K562 (cell line): ENCODE results near the gene SLC44A1. TPM values are rescaled to one million over a fixed set of nuclear protein-coding genes. Genes with fewer than 3 reads are reported as not detected.
A peak's percentile ranks its signal among the peaks of the same experiment; 100 is the strongest.

Experiments used
- ATF7 ChIP-seq: fragments of 450-650 bp; IDR thresholded peaks from 2 replicates; pipeline ENCODE4 v1.7.1; 2014; ENCODE audit warnings: mild to moderate bottlenecking, moderate library complexity
- C11orf30 ChIP-seq: fragments of 450-650 bp; IDR thresholded peaks from 2 replicates; pipeline ENCODE4 v1.6.1; 2016; ENCODE audit warnings: low read depth, mild to moderate bottlenecking
- CEBPG ChIP-seq, 3 experiments: fragments of 200-800 bp in 1 of 3; sonication (Bioruptor generic) in 1 of 3; sonication (generic) in 1 of 3; formaldehyde crosslinking in 1 of 3; IDR thresholded peaks in 2 of 3; conservative IDR thresholded peaks in 1 of 3; 2 replicates each; pipeline versions ENCODE4 v1.6.1 to v1.8.0; 2016 to 2022; ENCODE audit warnings: missing compliant biosample characterization in 2 of 3, missing genetic modification characterization in 2 of 3, mild to moderate bottlenecking in 1 of 3, missing genetic modification reagents in 1 of 3
- DIDO1 ChIP-seq: fragments of 450-650 bp; IDR thresholded peaks from 2 replicates; pipeline ENCODE4 v1.6.1; 2016; ENCODE audit warnings: low read depth, missing biosample characterization, missing genetic modification characterization
- DLX4 ChIP-seq: fragments of 250-450 bp; sonication (Bioruptor Pico); IDR thresholded peaks from 2 replicates; pipeline ENCODE4 v1.6.1; 2021; ENCODE audit warnings: mild to moderate bottlenecking
- E4F1 ChIP-seq: fragments of 250-450 bp; sonication (Bioruptor Pico); IDR thresholded peaks from 2 replicates; pipeline ENCODE4 v1.5.0; 2021; ENCODE audit warnings: mild to moderate bottlenecking, borderline replicate concordance
- ETS1 ChIP-seq: conservative IDR thresholded peaks from 2 replicates; pipeline ENCODE4 v1.6.1; 2011; ENCODE audit warnings: low read depth, mild to moderate bottlenecking, low read length; ENCODE audit not compliant: control insufficient read depth
- GATAD2A ChIP-seq: fragments of 450-650 bp; IDR thresholded peaks from 2 replicates; pipeline ENCODE4 v1.6.1; 2017
- HDAC6 ChIP-seq: IDR thresholded peaks from 2 replicates; pipeline ENCODE4 v1.6.1; 2012; ENCODE audit warnings: low read depth, mild to moderate bottlenecking, control low read depth, inconsistent platforms, low read length, moderate library complexity
- HDGF ChIP-seq: fragments of 450-650 bp; IDR thresholded peaks from 2 replicates; pipeline ENCODE4 v1.6.1; 2016
- MBD2 ChIP-seq: sonication (generic); IDR thresholded peaks from 2 replicates; pipeline ENCODE4 v1.6.1; 2016; ENCODE audit warnings: low read depth, borderline replicate concordance
- NBN ChIP-seq: fragments of 450-650 bp; IDR thresholded peaks from 2 replicates; pipeline ENCODE4 v1.6.1; 2016; ENCODE audit warnings: low read depth, mild to moderate bottlenecking
- NFIC ChIP-seq: fragments of 450-650 bp; IDR thresholded peaks from 2 replicates; pipeline ENCODE4 v1.6.1; 2017; ENCODE audit warnings: mild to moderate bottlenecking, inconsistent platforms
- PHB2 ChIP-seq: fragments of 450-650 bp; IDR thresholded peaks from 2 replicates; pipeline ENCODE4 v1.6.1; 2017; ENCODE audit warnings: low read depth
- POU5F1 ChIP-seq: fragments of 150-350 bp; IDR thresholded peaks from 2 replicates; pipeline ENCODE4 v1.6.1; 2014; ENCODE audit warnings: borderline replicate concordance, low read length, low read depth, mild to moderate bottlenecking; ENCODE audit not compliant: partially characterized antibody
- RNF219 ChIP-seq: fragments of 250-450 bp; sonication (Bioruptor Pico); IDR thresholded peaks from 2 replicates; pipeline ENCODE4 v1.5.0; 2022; ENCODE audit warnings: mild to moderate bottlenecking
- ZNF324 ChIP-seq: fragments of 250-450 bp; sonication (Bioruptor Pico); IDR thresholded peaks from 2 replicates; pipeline ENCODE4 v1.4.0; 2020; ENCODE audit warnings: mild to moderate bottlenecking
- ZNF436 ChIP-seq: fragments of 250-450, 450-650 bp; sonication (Bioruptor Pico); formaldehyde crosslinking; IDR thresholded peaks from 2 replicates; pipeline ENCODE4 v1.7.0; 2020; ENCODE audit warnings: mild to moderate bottlenecking
- ZNF830 ChIP-seq: fragments of 250-450 bp; sonication (Bioruptor Pico); IDR thresholded peaks from 2 replicates; pipeline ENCODE4 v1.5.0; 2021; ENCODE audit warnings: mild to moderate bottlenecking
- polyA plus RNA-seq, 8 experiments: library from polyadenylated mRNA; depleted of rRNA in 4 of 8; stranded (reverse) in 5 of 8; unstranded in 3 of 8; fragments of >200 nt; fragmentation: Nextera tagmentation in 2 of 8; fragmentation: Illumina TruSeq in 1 of 8; extraction: Ambion mirVana in 2 of 8; extraction: Trizol in 1 of 8; gene quantifications; 2 replicates each; pipeline versions ENCODE4 v1.2.1 to v1.2.3, GENCODE V29; 2011 to 2014; ENCODE audit warnings: inconsistent platforms in 1 of 8, missing spikeins in 1 of 8
- total RNA-seq, 7 experiments: library from RNA; depleted of rRNA in 6 of 7; stranded (reverse); fragments of >200 nt in 6 of 7; fragmentation: Illumina TruSeq in 2 of 7; extraction: Trizol in 2 of 7; gene quantifications; 2 replicates each; pipeline versions ENCODE4 v1.2.1 to v1.2.3, GENCODE V29; 2011 to 2021; ENCODE audit warnings: low replicate concordance in 1 of 7

The SLC44A1 gene
- total and polyA plus RNA-seq, 9 of the 15 experiments (the other 6 are each of a cell fraction or from before 2014, with no cell fraction given) = 0.11 to 0.59 (median 0.30) TPM

- TF ChIP-seq NFIC (peak; percentile 89), PHB2 (no peak), HDGF (no peak), DLX4 (CRISPR knock-in tag) (no peak), NBN (no peak; the same call in 1 of the 2 replicates), ETS1 (no peak; the same call in 1 of the 2 replicates), RNF219 (CRISPR knock-in tag) (no peak), GATAD2A (peak; percentile 48; the same call in 1 of the 2 replicates), POU5F1 (peak; percentile 60), ZNF830 (0 out of 2 replicates have a peak, but pooled peaks have one; percentile 38), DIDO1 (tag) (peak; percentile 79), MBD2 (peak; percentile 60; the same call in 1 of the 2 replicates), E4F1 (CRISPR knock-in tag) (no peak), ATF7 (peak; percentile 58; the same call in 1 of the 2 replicates), ZNF324 (no peak), HDAC6 (no peak), C11orf30 (no peak), ZNF436 (CRISPR knock-in tag) (no peak), CEBPG (CRISPR knock-in tag; IDR thresholded peaks at IDR 0.05) (no peak; the same call in 1 of the 2 replicates), CEBPG (tag; conservative IDR thresholded peaks at IDR 0.05 in 1 of 2, IDR thresholded peaks at IDR 0.05 in 1 of 2) (no peak)
Observed at GRCh38 chr9:105244003-105244733, at the start of gene SLC44A1 (continued).
